ENCODE results near the gene TPO.
"Not testable (repeated sequence)": the region's sequence is repeated elsewhere in the genome, so short reads cannot be mapped to it uniquely, and the experiment has no call there.

The TPO gene

GRCh38 chr2:1407950-1408675, 5.2 kb upstream of the TPO start:
- Histone ChIP-seq H3K4me3 (ENCODE audit: low read length) (no peak overlapping the region), H3K9ac (ENCODE audit: low read length) (no peak overlapping the region), H3K36me3 (ENCODE audit: control insufficient read depth, insufficient read depth, low read length) (no peaks in the 10 kb centered on the region), H3K4me1 (ENCODE audit: control insufficient read depth, insufficient read depth, low read length) (no peaks in the 10 kb centered on the region), H3K27me3 (ENCODE audit: control insufficient read depth, insufficient read depth, low read length) (no peaks in the 10 kb centered on the region), H3K9me3 (ENCODE audit: control insufficient read depth, low read length) (no peaks in the 10 kb centered on the region)

GRCh38 chr2:1414121-1414520, 858 bp downstream of the TPO start:
- H3K9me3 ChIP-seq (ENCODE audit: control insufficient read depth, low read length): no peaks in the 10 kb centered on the region
- H3K4me3 ChIP-seq (ENCODE audit: low read length): no peak overlapping the region
- H3K9ac ChIP-seq (ENCODE audit: low read length): no peak overlapping the region
- H3K36me3 ChIP-seq (ENCODE audit: control insufficient read depth, insufficient read depth, low read length): no peaks in the 10 kb centered on the region
- H3K4me1 ChIP-seq (ENCODE audit: control insufficient read depth, insufficient read depth, low read length): no peaks in the 10 kb centered on the region
- H3K27me3 ChIP-seq (ENCODE audit: control insufficient read depth, insufficient read depth, low read length): no peaks in the 10 kb centered on the region

GRCh38 chr2:1414901-1415300, 1.6 kb downstream of the TPO start:
- H3K36me3 ChIP-seq (ENCODE audit: control insufficient read depth, insufficient read depth, low read length): not testable (repeated sequence)

GRCh38 chr2:1415501-1415900, 2.2 kb downstream of the TPO start:
- no peaks in the 10 kb centered on the region for H3K36me3 ChIP-seq (ENCODE audit: control insufficient read depth, insufficient read depth, low read length)
- H3K9me3 ChIP-seq (ENCODE audit: control insufficient read depth, low read length): no peaks in the 10 kb centered on the region
- no peaks in the 10 kb centered on the region for H3K4me1 ChIP-seq (ENCODE audit: control insufficient read depth, insufficient read depth, low read length)
- H3K9ac ChIP-seq (ENCODE audit: low read length): no peak overlapping the region
- H3K4me3 ChIP-seq (ENCODE audit: low read length): no peak overlapping the region
- H3K27me3 ChIP-seq (ENCODE audit: control insufficient read depth, insufficient read depth, low read length): no peaks in the 10 kb centered on the region

More at GRCh38 chr2:1414901-1415300, 1.6 kb downstream of the TPO start:
- not testable (repeated sequence) for H3K4me3 ChIP-seq (ENCODE audit: low read length); H3K4me1 ChIP-seq (ENCODE audit: control insufficient read depth, insufficient read depth, low read length); H3K9me3 ChIP-seq (ENCODE audit: control insufficient read depth, low read length); H3K9ac ChIP-seq (ENCODE audit: low read length); H3K27me3 ChIP-seq (ENCODE audit: control insufficient read depth, insufficient read depth, low read length)

DNA sequence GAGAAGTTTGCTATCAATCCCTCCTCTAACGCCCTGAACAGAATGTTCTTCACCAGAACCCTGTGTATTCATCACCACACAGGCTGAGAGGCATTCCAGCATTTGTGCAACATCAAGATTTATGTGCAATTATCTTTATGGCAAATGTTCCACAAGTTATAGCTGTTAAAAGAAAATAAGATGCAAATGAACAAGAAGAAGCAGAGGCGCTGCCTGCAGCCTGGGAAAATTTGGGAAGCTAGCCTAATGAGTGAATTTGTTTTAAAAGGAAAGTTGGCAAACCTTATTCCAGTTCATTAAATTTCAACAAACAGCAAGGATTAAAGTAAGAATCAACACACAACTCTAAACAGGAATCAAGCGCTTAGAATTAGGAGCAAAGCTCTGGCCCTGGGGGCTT, 5.3 kb downstream of the TPO start:
- Histone ChIP-seq H3K9ac (ENCODE audit: low read length) (no peak overlapping the region), H3K9me3 (ENCODE audit: control insufficient read depth, low read length) (no peaks in the 10 kb centered on the region), H3K4me3 (ENCODE audit: low read length) (no peak overlapping the region), H3K4me1 (ENCODE audit: control insufficient read depth, insufficient read depth, low read length) (no peaks in the 10 kb centered on the region), H3K36me3 (ENCODE audit: control insufficient read depth, insufficient read depth, low read length) (no peaks in the 10 kb centered on the region), H3K27me3 (ENCODE audit: control insufficient read depth, insufficient read depth, low read length) (no peaks in the 10 kb centered on the region)

DNA sequence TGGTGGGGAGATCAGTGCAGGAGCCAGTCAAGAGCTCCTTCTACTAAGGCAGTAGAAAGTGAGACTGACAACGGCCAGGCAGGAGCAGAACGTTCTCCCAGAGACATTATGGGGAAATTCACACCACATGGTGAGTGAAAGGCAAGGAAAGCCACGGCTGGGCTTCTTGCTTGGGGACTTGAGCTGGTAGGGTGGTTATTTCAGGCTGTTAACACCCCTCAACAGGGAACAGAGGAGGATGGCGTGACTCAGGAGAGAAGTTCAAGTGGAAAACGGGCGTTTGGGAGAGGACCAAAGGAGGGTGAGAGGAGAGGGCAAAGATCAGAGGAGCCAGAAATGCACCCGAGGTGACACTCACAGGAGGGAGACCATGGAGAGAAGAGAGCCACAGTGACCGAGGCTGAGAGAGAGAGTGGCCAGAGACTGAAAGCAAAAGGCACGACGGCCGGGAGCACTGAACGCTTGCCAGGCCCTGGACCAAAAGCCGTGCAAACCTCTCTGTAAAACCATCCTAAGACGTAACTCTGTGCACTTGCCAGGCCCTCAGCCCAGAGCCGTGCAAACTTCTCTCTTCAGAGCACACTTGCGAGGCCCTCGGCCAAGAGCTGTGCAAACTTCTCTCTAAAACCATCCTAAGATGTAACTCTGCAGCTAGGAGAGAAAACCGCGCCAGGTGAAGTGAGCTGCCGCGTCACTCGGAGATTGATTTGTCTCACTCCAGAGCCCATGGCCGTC, 7.7 kb downstream of the TPO start:
- Histone ChIP-seq H3K27me3 (ENCODE audit: control insufficient read depth, insufficient read depth, low read length) (no peaks in the 10 kb centered on the region), H3K36me3 (ENCODE audit: control insufficient read depth, insufficient read depth, low read length) (no peaks in the 10 kb centered on the region), H3K9me3 (ENCODE audit: control insufficient read depth, low read length) (no peaks in the 10 kb centered on the region), H3K9ac (ENCODE audit: low read length) (no peak overlapping the region), H3K4me1 (ENCODE audit: control insufficient read depth, insufficient read depth, low read length) (no peaks in the 10 kb centered on the region), H3K4me3 (ENCODE audit: low read length) (no peak overlapping the region)

GRCh38 chr2:1421731-1422130, 8.5 kb downstream of the TPO start:
- no peaks in the 10 kb centered on the region for H3K9me3 ChIP-seq (ENCODE audit: control insufficient read depth, low read length)
- no peak overlapping the region for H3K9ac ChIP-seq (ENCODE audit: low read length)
- H3K4me1 ChIP-seq (ENCODE audit: control insufficient read depth, insufficient read depth, low read length): no peaks in the 10 kb centered on the region
- H3K36me3 ChIP-seq (ENCODE audit: control insufficient read depth, insufficient read depth, low read length): no peaks in the 10 kb centered on the region
- H3K4me3 ChIP-seq (ENCODE audit: low read length): no peak overlapping the region
- H3K27me3 ChIP-seq (ENCODE audit: control insufficient read depth, insufficient read depth, low read length): no peaks in the 10 kb centered on the region

DNA sequence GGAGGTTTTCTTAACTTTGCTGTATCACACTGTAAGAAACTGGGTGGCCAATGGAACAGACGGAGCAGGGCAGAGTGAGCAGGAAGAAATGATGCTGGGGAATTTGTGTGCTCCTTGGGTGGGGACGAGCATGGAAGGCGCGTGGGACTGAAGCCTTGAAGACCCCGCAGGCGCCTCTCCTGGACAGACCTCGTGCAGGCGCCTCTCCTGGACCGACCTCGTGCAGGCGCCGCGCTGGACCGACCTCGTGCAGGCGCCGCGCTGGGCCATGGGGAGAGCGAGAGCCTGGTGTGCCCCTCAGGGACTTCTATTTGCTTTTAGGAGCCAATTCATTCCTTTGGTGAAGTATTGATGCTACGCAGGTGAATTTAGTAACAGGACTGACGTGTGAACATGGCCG, 8.9 kb downstream of the TPO start:
- H3K36me3 ChIP-seq (ENCODE audit: control insufficient read depth, insufficient read depth, low read length): no peaks in the 10 kb centered on the region
- H3K9me3 ChIP-seq (ENCODE audit: control insufficient read depth, low read length): no peaks in the 10 kb centered on the region
- H3K4me3 ChIP-seq (ENCODE audit: low read length): no peak overlapping the region
- H3K9ac ChIP-seq (ENCODE audit: low read length): no peak overlapping the region
- H3K27me3 ChIP-seq (ENCODE audit: control insufficient read depth, insufficient read depth, low read length): no peaks in the 10 kb centered on the region
- no peaks in the 10 kb centered on the region for H3K4me1 ChIP-seq (ENCODE audit: control insufficient read depth, insufficient read depth, low read length)

DNA sequence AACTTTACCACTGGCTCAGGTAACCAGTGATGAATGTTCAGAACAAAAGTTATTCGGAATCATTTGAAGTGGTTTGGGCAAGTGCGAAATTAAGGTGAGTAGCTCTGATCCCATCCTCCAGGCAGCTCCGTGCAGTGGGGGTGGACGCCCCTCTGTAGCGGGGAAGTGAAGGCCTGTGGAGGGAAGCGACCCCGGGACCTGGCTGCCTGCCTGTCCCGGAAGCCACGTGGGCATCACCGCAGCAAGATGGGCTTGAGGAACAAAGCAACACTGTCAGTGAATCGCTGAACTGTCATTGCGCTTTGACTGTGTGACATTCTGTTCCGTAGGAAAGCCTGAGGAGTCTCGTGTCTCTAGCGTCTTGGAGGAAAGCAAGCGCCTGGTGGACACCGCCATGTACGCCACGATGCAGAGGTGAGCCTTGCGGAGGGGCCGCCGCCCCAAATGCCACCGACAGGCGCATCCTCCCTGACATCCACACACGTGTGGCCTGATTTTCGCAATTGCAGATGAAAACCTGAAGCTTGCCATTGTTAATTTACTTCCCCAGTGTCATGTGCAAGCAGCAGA, 9.5 kb downstream of the TPO start:
- no peaks in the 10 kb centered on the region for H3K27me3 ChIP-seq (ENCODE audit: control insufficient read depth, insufficient read depth, low read length)
- no peak overlapping the region for H3K4me3 ChIP-seq (ENCODE audit: low read length)
- H3K9me3 ChIP-seq (ENCODE audit: control insufficient read depth, low read length): no peaks in the 10 kb centered on the region
- no peak overlapping the region for H3K9ac ChIP-seq (ENCODE audit: low read length)
- H3K36me3 ChIP-seq (ENCODE audit: control insufficient read depth, insufficient read depth, low read length): no peaks in the 10 kb centered on the region
- H3K4me1 ChIP-seq (ENCODE audit: control insufficient read depth, insufficient read depth, low read length): no peaks in the 10 kb centered on the region

- no peak overlapping the region for H3K4me3 ChIP-seq (ENCODE audit: low read length)
- no peaks in the 10 kb centered on the region for H3K36me3 ChIP-seq (ENCODE audit: control insufficient read depth, insufficient read depth, low read length)
- H3K27me3 ChIP-seq (ENCODE audit: control insufficient read depth, insufficient read depth, low read length): no peaks in the 10 kb centered on the region
- no peaks in the 10 kb centered on the region for H3K9me3 ChIP-seq (ENCODE audit: control insufficient read depth, low read length)
- no peak overlapping the region for H3K9ac ChIP-seq (ENCODE audit: low read length)
- H3K4me1 ChIP-seq (ENCODE audit: control insufficient read depth, insufficient read depth, low read length): no peaks in the 10 kb centered on the region
These were observed 13.8 kb downstream of the TPO start for GRCh38 chr2:1427086-1427485.

DNA sequence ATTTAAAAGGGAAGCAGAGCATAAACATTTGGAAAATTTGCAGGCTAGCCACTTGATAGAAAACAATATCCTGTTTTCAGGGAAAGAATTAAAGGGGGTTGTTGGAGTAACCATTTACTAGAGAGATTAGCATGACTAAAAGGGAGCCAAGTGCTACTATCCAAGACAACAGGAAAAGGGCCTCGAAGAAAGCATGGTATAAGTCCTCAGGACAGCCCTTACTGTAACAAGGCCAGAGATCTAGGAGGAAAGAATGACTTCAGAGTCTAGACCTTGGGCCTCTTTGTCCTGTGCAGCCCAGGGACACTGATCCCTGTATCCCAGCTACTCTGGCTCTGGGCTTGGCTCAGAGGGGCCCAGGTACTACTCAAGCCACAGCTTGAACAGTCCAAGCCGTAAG, 16.6 kb downstream of the TPO start:
- no peaks in the 10 kb centered on the region for H3K27me3 ChIP-seq (ENCODE audit: control insufficient read depth, insufficient read depth, low read length)
- H3K9me3 ChIP-seq (ENCODE audit: control insufficient read depth, low read length): no peaks in the 10 kb centered on the region
- H3K9ac ChIP-seq (ENCODE audit: low read length): no peak overlapping the region
- no peak overlapping the region for H3K4me3 ChIP-seq (ENCODE audit: low read length)
- no peaks in the 10 kb centered on the region for H3K36me3 ChIP-seq (ENCODE audit: control insufficient read depth, insufficient read depth, low read length)
- H3K4me1 ChIP-seq (ENCODE audit: control insufficient read depth, insufficient read depth, low read length): no peaks in the 10 kb centered on the region

GRCh38 chr2:1430491-1430890, 17.2 kb downstream of the TPO start:
- Histone ChIP-seq H3K4me1 (ENCODE audit: control insufficient read depth, insufficient read depth, low read length) (no peaks in the 10 kb centered on the region), H3K4me3 (ENCODE audit: low read length) (no peak overlapping the region), H3K36me3 (ENCODE audit: control insufficient read depth, insufficient read depth, low read length) (no peaks in the 10 kb centered on the region), H3K9me3 (ENCODE audit: control insufficient read depth, low read length) (no peaks in the 10 kb centered on the region), H3K9ac (ENCODE audit: low read length) (no peak overlapping the region), H3K27me3 (ENCODE audit: control insufficient read depth, insufficient read depth, low read length) (no peaks in the 10 kb centered on the region)
